ENCODE results near the gene PSMB8. TPM values are rescaled to one million over a fixed set of nuclear protein-coding genes. Genes with fewer than 3 reads are reported as not detected.

PSMB8 gene
- total RNA-seq (2012; rRNA removed) (26.1 and 33.3 TPM in 2 replicates), polyA plus RNA-seq (2012; rRNA removed) (31.6 and 31.8 TPM in 2 replicates), Bru-seq, nascent RNA (percentile 50 among the genes with signal in this experiment), BruChase-seq, experiment 1, labeled RNA remaining after a 6-hour chase (percentile 54 among the genes with signal in this experiment), BruChase-seq, experiment 2, labeled RNA remaining after a 2-hour chase (percentile 42 among the genes with signal in this experiment)
- 33.5 and 40.4 TPM in 2 replicates for polyA plus RNA-seq (2012; cell fraction: cytosol; rRNA removed)
- 20.8 and 36.5 TPM in 2 replicates for polyA plus RNA-seq (2012; cell fraction: nucleus; rRNA removed; ENCODE audit: low replicate concordance)
- long read RNA-seq, transcript PSMB8-202 (6 exons, 1,124 nt) = major isoform, 25 of 85 reads
- long read RNA-seq, partial matches to known transcripts = 1 of 85 reads
- long read RNA-seq, other reads (novel, unspliced or antisense) = 55 of 85 reads

GRCh38 chr6:32843979-32844838, at the start of gene PSMB8:
TSS of gene PSMB8 (minus strand) at chr6:32844047. CDS start at chr6:32843996, 51 bp downstream.
- ChIA-PET CTCF (interaction anchor here (2.5 kb wide), 1 partner anchor 24 kb away, joined by 8 read pairs; no protein-coding TSS in a partner anchor), POLR2A (ENCODE audit: unreplicated experiment) (no interaction called here)
- intact Hi-C loops (cut with micrococcal nuclease) (loop anchor here (1.0 to 2.0 kb wide), 2 partner anchors 10 to 129 kb away; partner anchors contain the start of gene PSMB9), dilution Hi-C loops (cut with HindIII; ENCODE audit: low sequenced_read_pairs, unreplicated experiment) (no loop called here), in situ Hi-C loops (cut with MboI; ENCODE audit: low sequenced_read_pairs) (no loop called here)
- Histone ChIP-seq H3K9ac (ENCODE audit: low read depth, low read length) (peak within 1 kb of the TSS; percentile 81), H2AK5ac (ENCODE audit: low read depth, low read length) (peak within 1 kb of the TSS; percentile 66), H3K9me1 (ENCODE audit: insufficient read depth, low read length) (peaks cover 9% of the 10 kb centered on the region; the same call in 1 of the 2 replicates), H3K4me2 (ENCODE audit: low read depth, low read length) (peak within 1 kb of the TSS; percentile 81), H3K4me1 (ENCODE audit: control insufficient read depth, insufficient read depth, low read length) (0 out of 2 replicates have a peak, but pooled peaks cover 2% of the 10 kb centered on the region), H3K23ac (ENCODE audit: low read depth, low read length) (peak within 1 kb of the TSS; percentile 98), H3K14ac (replicated peaks; ENCODE audit: low read depth, low read length) (peak within 1 kb of the TSS; percentile 98), H3K79me1 (ENCODE audit: low read depth in 1 of 2, low read length in 2 of 2) (peaks cover 0 to 25% of the 10 kb centered on the region in 2 experiments; a peak in 2 of 4 replicates), H4K91ac (ENCODE audit: insufficient read depth, low read depth, low read length) (peak within 1 kb of the TSS; percentile 87), H2BK120ac (ENCODE audit: low read depth, low read length) (peak within 1 kb of the TSS; percentile 90), H3K27me3 (ENCODE audit: control insufficient read depth, insufficient read depth, low read length) (no peaks in the 10 kb centered on the region), H4K20me1 (ENCODE audit: insufficient read depth, low read length) (no peaks in the 10 kb centered on the region), H3K36me3 (ENCODE audit: control insufficient read depth, insufficient read depth, low read length) (peaks cover 24% of the 10 kb centered on the region), H3K18ac (ENCODE audit: low read depth, low read length) (peak within 1 kb of the TSS; percentile 50), H3K4ac (ENCODE audit: low read depth, low read length) (peak within 1 kb of the TSS; percentile 98), H3K56ac (ENCODE audit: extremely low read depth, insufficient read depth, low read length) (peak within 1 kb of the TSS; percentile 88), H3K9me3 (ENCODE audit: control insufficient read depth, insufficient read depth, low read length) (no peaks in the 10 kb centered on the region), H2AK9ac (replicated peaks; ENCODE audit: low read depth, low read length, poor library complexity) (peak within 1 kb of the TSS; percentile 98), H2AFZ (replicated peaks; ENCODE audit: low read length, poor library complexity) (peak within 1 kb of the TSS; percentile 94), H2BK15ac (ENCODE audit: low read depth, low read length) (peak within 1 kb of the TSS; percentile 50; the same call in 2 of the 3 replicates), H2BK20ac (ENCODE audit: low read depth, low read length) (peak within 1 kb of the TSS; percentile 68), H2BK5ac (ENCODE audit: low read depth, low read length, poor library complexity, severe bottlenecking) (peak within 1 kb of the TSS; percentile 74), H3K27ac (ENCODE audit: insufficient read depth, low read length) (peak within 1 kb of the TSS; percentile 67), H4K5ac (ENCODE audit: low read depth, low read length) (peak within 1 kb of the TSS; percentile 57), H3K4me3 (ENCODE audit: insufficient read depth, low read depth, low read length) (peak within 1 kb of the TSS; percentile 73), H4K8ac (ENCODE audit: low read depth in 2 of 2, low read length in 2 of 2) (peak within 1 kb of the TSS; percentile 31 to 92)
- DNase-seq (peak; percentile 90), ATAC-seq (ENCODE audit: low read depth) (peak; percentile 94)
- WGBS, 2 experiments (ENCODE audit: extremely low coverage in 2 of 2, insufficient read length in 1 of 2) = 0% methylated on average over 22 of the region's 40 CpGs; no CpG with 5 or more reads in 1 of the 2 experiments
- BruUV-seq (replicated peaks) = no TSS peak
- TF ChIP-seq FOS (IDR thresholded peaks at IDR 0.05; ENCODE audit: low read depth, low read length) = no peak
- TF ChIP-seq RAD21 (IDR thresholded peaks at IDR 0.05; ENCODE audit: low read length) = no peak
- no peak for TF ChIP-seq SMC3 (IDR thresholded peaks at IDR 0.05; ENCODE audit: low read depth, low read length)
- TF ChIP-seq CHD1 (IDR thresholded peaks at IDR 0.05; ENCODE audit: low read depth, low read length) = no peak
- no peak for TF ChIP-seq NFE2L2 (IDR thresholded peaks at IDR 0.05; ENCODE audit: low read depth, low read length)
- TF ChIP-seq RCOR1 (IDR thresholded peaks at IDR 0.05; ENCODE audit: insufficient replicate concordance, low read length) = no peak
- peak; percentile 99 for TF ChIP-seq RFX5 (IDR thresholded peaks at IDR 0.05; ENCODE audit: low read depth, low read length)
- TF ChIP-seq CTCF (conservative IDR thresholded peaks at IDR 0.05; ENCODE audit: low read depth, low read length) = 0 out of 2 replicates have a peak, but pooled peaks have one; percentile 19
- TF ChIP-seq, protein P1, sequence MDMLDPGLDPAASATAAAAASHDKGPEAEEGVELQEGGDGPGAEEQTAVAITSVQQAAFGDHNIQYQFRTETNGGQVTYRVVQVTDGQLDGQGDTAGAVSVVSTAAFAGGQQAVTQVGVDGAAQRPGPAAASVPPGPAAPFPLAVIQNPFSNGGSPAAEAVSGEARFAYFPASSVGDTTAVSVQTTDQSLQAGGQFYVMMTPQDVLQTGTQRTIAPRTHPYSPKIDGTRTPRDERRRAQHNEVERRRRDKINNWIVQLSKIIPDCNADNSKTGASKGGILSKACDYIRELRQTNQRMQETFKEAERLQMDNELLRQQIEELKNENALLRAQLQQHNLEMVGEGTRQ (IDR thresholded peaks at IDR 0.05; ENCODE audit: low read depth, low read length) = 0 out of 2 replicates have a peak, but pooled peaks have one; percentile 2
- 0 out of 2 replicates have a peak, but pooled peaks have one; percentile 35 for TF ChIP-seq CEBPB (IDR thresholded peaks at IDR 0.05; ENCODE audit: low read depth, low read length)
- TF ChIP-seq MXI1 (IDR thresholded peaks at IDR 0.05; ENCODE audit: borderline replicate concordance, low read depth, low read length) = 0 out of 2 replicates have a peak, but pooled peaks have one; percentile 33
- TF ChIP-seq POLR2A (IDR thresholded peaks at IDR 0.05; ENCODE audit: low read depth, low read length) = peak; percentile 27; the same call in 1 of the 2 replicates

Data from IMR-90 (cell line).